SK-N-SH (cell line): Measurements from ENCODE around the gene SERP2.

Experiments
- CHD2 ChIP-seq: fragments of 150-350 bp; IDR thresholded peaks from 2 replicates; pipeline ENCODE4 v1.6.1; 2018; ENCODE audit warnings: low read length; ENCODE audit not compliant: partially characterized antibody
- CTCF ChIP-seq: fragments of 200-600 bp; sonication (generic); IDR thresholded peaks from 2 replicates; pipeline ENCODE4 v1.6.1; 2017; ENCODE audit warnings: antibody characterized with exemption, mild to moderate bottlenecking, moderate library complexity
- EZH2phosphoT487 ChIP-seq: fragments of 200-600 bp; sonication (generic); IDR thresholded peaks from 2 replicates; pipeline ENCODE4 v1.6.1; 2017; ENCODE audit warnings: low read depth, mixed run types, mild to moderate bottlenecking, antibody characterized with exemption, moderate library complexity, borderline replicate concordance
- FOSL2 ChIP-seq: IDR thresholded peaks from 2 replicates; pipeline ENCODE4 v1.4.0; 2012; ENCODE audit warnings: low read depth, mild to moderate bottlenecking, moderate library complexity, borderline replicate concordance
- NRF1 ChIP-seq: IDR thresholded peaks from 2 replicates; pipeline ENCODE4 v1.6.1; 2012; ENCODE audit warnings: low read depth, mild to moderate bottlenecking, low read length
- POLR2AphosphoS5 ChIP-seq: IDR thresholded peaks from 2 replicates; pipeline ENCODE4 v1.6.1; 2012; ENCODE audit warnings: low read depth, low read length
- RCOR1 ChIP-seq: fragments of 150-350 bp; IDR thresholded peaks from 2 replicates; pipeline ENCODE4 v1.6.1; 2017; ENCODE audit warnings: antibody characterized with exemption, low read length
- RFX5 ChIP-seq: IDR thresholded peaks from 2 replicates; pipeline ENCODE4 v1.6.1; 2012; ENCODE audit warnings: mild to moderate bottlenecking, improper control_type of control experiment, low read length
- SIN3A ChIP-seq: IDR thresholded peaks from 2 replicates; pipeline ENCODE4 v1.6.1; 2012; ENCODE audit warnings: low read depth, mild to moderate bottlenecking, low read length, moderate library complexity, borderline replicate concordance
- SMC3 ChIP-seq: IDR thresholded peaks from 2 replicates; pipeline ENCODE4 v1.6.1; 2012; ENCODE audit warnings: low read depth, low read length, improper control_type of control experiment
- TAF1 ChIP-seq: IDR thresholded peaks from 2 replicates; pipeline ENCODE4 v1.6.1; 2012; ENCODE audit warnings: low read depth, mild to moderate bottlenecking, low read length, moderate library complexity, borderline replicate concordance
- TCF12 ChIP-seq: IDR thresholded peaks from 2 replicates; pipeline ENCODE4 v1.4.0; 2012

- TF ChIP-seq CTCF = no peak
- no peak for TF ChIP-seq TAF1
- no peak for TF ChIP-seq FOSL2
- TF ChIP-seq SMC3 = no peak
- no peak for TF ChIP-seq RCOR1
- no peak for TF ChIP-seq POLR2AphosphoS5
- no peak for TF ChIP-seq NRF1
- TF ChIP-seq EZH2phosphoT487 = no peak
- no peak for TF ChIP-seq TCF12
- no peak for TF ChIP-seq SIN3A
- no peak for TF ChIP-seq CHD2
- TF ChIP-seq RFX5 = no peak
Measured at GRCh38 chr13:44352202-44352601, 21.4 kb upstream of the SERP2 start.
